HepG2 (cell line): ENCODE measurements around the gene RILP. TPM values are rescaled to one million over a fixed set of nuclear protein-coding genes. Genes with fewer than 3 reads are reported as not detected.

Source experiments
- CHCHD3 ChIP-seq: sonication (generic); formaldehyde crosslinking; IDR thresholded peaks from 2 replicates; pipeline ENCODE4 v1.8.0; 2022; ENCODE audit warnings: mild to moderate bottlenecking, missing genetic modification reagents, moderate library complexity
- ELK4 ChIP-seq: sonication (generic); formaldehyde crosslinking; IDR thresholded peaks from 2 replicates; pipeline ENCODE4 v1.9.0; 2021; ENCODE audit warnings: missing genetic modification reagents, borderline replicate concordance
- GABPB1 ChIP-seq: IDR thresholded peaks from 2 replicates; pipeline ENCODE4 v1.6.1; 2016; ENCODE audit warnings: mild to moderate bottlenecking, missing genetic modification reagents, moderate library complexity, missing compliant biosample characterization
- KAT2B ChIP-seq: fragments of 150-350 bp; IDR thresholded peaks from 2 replicates; pipeline ENCODE4 v1.6.1; 2014; ENCODE audit warnings: low read depth, low read length, borderline replicate concordance
- KLF9 ChIP-seq: IDR thresholded peaks from 2 replicates; pipeline ENCODE4 v1.6.1; 2016; ENCODE audit warnings: low read depth
- MIER2 ChIP-seq: IDR thresholded peaks from 2 replicates; pipeline ENCODE4 v1.6.1; 2016; ENCODE audit warnings: missing biosample characterization, missing genetic modification reagents
- MTA3 ChIP-seq: sonication (generic); formaldehyde crosslinking; IDR thresholded peaks from 2 replicates; pipeline ENCODE4 v1.4.0; 2020; ENCODE audit warnings: missing genetic modification reagents
- MTERF4 ChIP-seq: sonication (generic); formaldehyde crosslinking; IDR thresholded peaks from 2 replicates; pipeline ENCODE4 v1.8.0; 2023; ENCODE audit warnings: mild to moderate bottlenecking, missing genetic modification reagents
- NBN ChIP-seq: fragments of 450-650 bp; conservative IDR thresholded peaks from 2 replicates; pipeline ENCODE4 v1.6.1; 2017
- REPIN1 ChIP-seq: sonication (generic); formaldehyde crosslinking; IDR thresholded peaks from 2 replicates; pipeline ENCODE4 v1.8.0; 2022; ENCODE audit warnings: missing genetic modification reagents, low read depth, mild to moderate bottlenecking, borderline replicate concordance
- REXO4 ChIP-seq: sonication (generic); formaldehyde crosslinking; IDR thresholded peaks from 2 replicates; pipeline ENCODE4 v1.8.0; 2022; ENCODE audit warnings: missing genetic modification reagents, mild to moderate bottlenecking, borderline replicate concordance
- SIX4 ChIP-seq: sonication (generic); formaldehyde crosslinking; IDR thresholded peaks from 2 replicates; pipeline ENCODE4 v1.4.0; 2020; ENCODE audit warnings: missing genetic modification reagents
- SNAPC2 ChIP-seq: sonication (generic); formaldehyde crosslinking; IDR thresholded peaks from 2 replicates; pipeline ENCODE4 v1.8.1; 2022; ENCODE audit warnings: mild to moderate bottlenecking, missing genetic modification reagents
- SYNCRIP ChIP-seq: fragments of 200-400 bp; formaldehyde crosslinking; IDR thresholded peaks from 2 replicates; pipeline ENCODE4 v1.6.1; 2018; ENCODE audit warnings: mild to moderate bottlenecking, low read depth, low read length; ENCODE audit not compliant: insufficient read depth
- TEAD2 ChIP-seq: sonication (generic); formaldehyde crosslinking; IDR thresholded peaks from 2 replicates; pipeline ENCODE4 v1.9.0; 2021; ENCODE audit warnings: missing genetic modification reagents
- TEAD3 ChIP-seq: optimal IDR thresholded peaks from 2 replicates; pipeline ENCODE3; 2016; ENCODE audit warnings: borderline replicate concordance
- ZBTB43 ChIP-seq: sonication (generic); formaldehyde crosslinking; conservative IDR thresholded peaks from 2 replicates; pipeline ENCODE4 v1.4.0; 2020; ENCODE audit warnings: missing genetic modification reagents
- ZC3H13 ChIP-seq: sonication (generic); formaldehyde crosslinking; IDR thresholded peaks from 2 replicates; pipeline ENCODE4 v1.8.1; 2023; ENCODE audit warnings: mild to moderate bottlenecking, missing genetic modification reagents, moderate library complexity
- ZNF256 ChIP-seq: sonication (generic); formaldehyde crosslinking; conservative IDR thresholded peaks from 2 replicates; pipeline ENCODE4 v1.4.0; 2020; ENCODE audit warnings: missing genetic modification reagents
- ZNF484 ChIP-seq: sonication (generic); formaldehyde crosslinking; IDR thresholded peaks from 2 replicates; pipeline ENCODE4 v1.5.1; 2020; ENCODE audit warnings: mild to moderate bottlenecking, low read depth, missing genetic modification reagents, borderline replicate concordance
- ZNF724P ChIP-seq: sonication (generic); formaldehyde crosslinking; IDR thresholded peaks from 2 replicates; pipeline ENCODE4 v1.8.0; 2022; ENCODE audit warnings: missing genetic modification reagents, borderline replicate concordance
- ZNF776 ChIP-seq: sonication (generic); formaldehyde crosslinking; IDR thresholded peaks from 2 replicates; pipeline ENCODE4 v1.4.0; 2020; ENCODE audit warnings: mild to moderate bottlenecking, missing genetic modification reagents
- ZNF792 ChIP-seq: IDR thresholded peaks from 2 replicates; pipeline ENCODE4 v1.6.1; 2016
- polyA plus RNA-seq, 8 experiments: library from polyadenylated mRNA; depleted of rRNA in 3 of 8; stranded (reverse) in 7 of 8; unstranded in 1 of 8; fragments of >200 nt; fragmentation: Illumina TruSeq in 4 of 8; extraction: Trizol in 4 of 8; gene quantifications; 2 replicates each; pipeline versions ENCODE4 v1.2.1 to v1.2.3, GENCODE V29; 2011 to 2016; ENCODE audit warnings: low read depth in 4 of 8, missing spikeins in 1 of 8, mixed read lengths in 1 of 8; ENCODE audit not compliant: insufficient read depth in 1 of 8
- total RNA-seq, 5 experiments: library from RNA; depleted of rRNA; stranded (reverse); fragments of >200 nt; fragmentation: Illumina TruSeq; extraction: Trizol; gene quantifications; 2 replicates each; pipeline ENCODE4 v1.2.3, GENCODE V29; 2016; ENCODE audit warnings: low read depth in 1 of 5

RILP gene
- total and polyA plus RNA-seq, 2 of the 13 experiments (the other 11 are each of a cell fraction or from before 2014, with no cell fraction given), result 6.6 to 8.1 TPM

- TF ChIP-seq ZBTB43 (CRISPR knock-in tag) (no peak; the same call in 1 of the 2 replicates), CHCHD3 (CRISPR knock-in tag) (0 out of 2 replicates have a peak, but pooled peaks have one; percentile 44), GABPB1 (CRISPR knock-in tag) (peak; percentile 60; the same call in 1 of the 2 replicates), SNAPC2 (CRISPR knock-in tag) (no peak), KAT2B (no peak), SIX4 (no peak), REPIN1 (CRISPR knock-in tag) (peak; percentile 61; the same call in 1 of the 2 replicates), SYNCRIP (no peak), ZNF792 (CRISPR knock-in tag) (no peak; the same call in 1 of the 2 replicates), ZNF256 (no peak), ELK4 (no peak), TEAD2 (no peak), MTERF4 (CRISPR knock-in tag) (peak; percentile 16; the same call in 1 of the 2 replicates), ZNF484 (0 out of 2 replicates have a peak, but pooled peaks have one; percentile 30), MTA3 (CRISPR knock-in tag) (no peak), ZNF776 (CRISPR knock-in tag) (peak; percentile 79), NBN (no peak), MIER2 (no peak), KLF9 (CRISPR knock-in tag) (no peak), TEAD3 (CRISPR knock-in tag) (no peak), ZNF724P (CRISPR knock-in tag) (no peak), ZC3H13 (CRISPR knock-in tag) (no peak), REXO4 (CRISPR knock-in tag) (no peak)
Measured at GRCh38 chr17:1627982-1628855, 21.4 kb downstream of the RILP start, which contains the start of gene SLC43A2 (continued).
